Skeletal muscle tissue (tissue), 4 donors: ENCODE data around the gene PRCC. TPM values are rescaled to one million over a fixed set of nuclear protein-coding genes. Genes with fewer than 3 reads are reported as not detected.
A peak's percentile ranks its signal among the peaks of the same experiment; 100 is the strongest.

Experiments used
- H3K27ac ChIP-seq: one replicate; pipeline ENCODE4 v1.7.0; 2013; ENCODE audit warnings: mild to moderate bottlenecking, low read depth, low read length, inconsistent platforms
- H3K27me3 ChIP-seq, 3 donors: one replicate each; pipeline ENCODE4 v1.7.0; 2013; ENCODE audit warnings: low read length in 3 of 3; ENCODE audit not compliant: control insufficient read depth in 3 of 3, insufficient read depth in 3 of 3
- H3K36me3 ChIP-seq, 3 donors: one replicate each; pipeline ENCODE4 v1.7.0; 2013; ENCODE audit warnings: low read length in 3 of 3; ENCODE audit not compliant: control insufficient read depth in 3 of 3, insufficient read depth in 3 of 3
- H3K4me1 ChIP-seq, 3 donors: one replicate each; pipeline ENCODE4 v1.7.0; 2013; ENCODE audit warnings: low read length in 3 of 3, mild to moderate bottlenecking in 3 of 3; ENCODE audit not compliant: control insufficient read depth in 3 of 3, insufficient read depth in 3 of 3
- H3K4me3 ChIP-seq, 3 donors: one replicate each; pipeline ENCODE4 v1.7.0; 2013; ENCODE audit warnings: low read length in 3 of 3
- H3K9ac ChIP-seq, 3 donors: one replicate each; pipeline ENCODE4 v1.7.0; 2013; ENCODE audit warnings: low read length in 3 of 3, mild to moderate bottlenecking in 3 of 3, moderate library complexity in 2 of 3, low read depth in 1 of 3
- H3K9me3 ChIP-seq, 3 donors: one replicate each; pipeline ENCODE4 v1.7.0; 2013; ENCODE audit warnings: low read length in 3 of 3; ENCODE audit not compliant: control insufficient read depth in 3 of 3
- total RNA-seq: library from RNA; depleted of rRNA; stranded (reverse); fragments of >200 nt; gene quantifications from one replicate; pipeline ENCODE4 v1.2.3, GENCODE V29; 2014
- donor health status: Osteomylitis.

Gene PRCC
- total RNA-seq, 1 donor from 2014 or later, result 9.9 TPM

- H3K4me1 ChIP-seq, result peaks cover 26 to 30% (median 30%) of the 10 kb centered on the region in 3 donors
- H3K4me3 ChIP-seq, result no peak overlapping the region
- no peaks in the 10 kb centered on the region for H3K36me3 ChIP-seq
- H3K27me3 ChIP-seq, result peaks cover 6 to 15% (median 6%) of the 10 kb centered on the region in 3 donors
- no peak overlapping the region for H3K9ac ChIP-seq
- H3K27ac ChIP-seq, result no peak overlapping the region
- H3K9me3 ChIP-seq, result no peaks in the 10 kb centered on the region
Measured at GRCh38 chr1:156811168-156811567, 43.8 kb downstream of the PRCC start.

GRCh38 chr1:156812293-156812990, 45.1 kb downstream of the PRCC start:
- Histone ChIP-seq H3K27ac (no peak overlapping the region), H3K36me3 (no peaks in the 10 kb centered on the region), H3K9ac (no peak overlapping the region), H3K27me3 (peaks cover 6 to 15% (median 10%) of the 10 kb centered on the region in 3 donors), H3K4me3 (no peak overlapping the region), H3K4me1 (peaks cover 21 to 26% (median 23%) of the 10 kb centered on the region in 3 donors), H3K9me3 (no peaks in the 10 kb centered on the region)

- no peaks in the 10 kb centered on the region for H3K36me3 ChIP-seq
- no peaks in the 10 kb centered on the region for H3K9me3 ChIP-seq
- H3K4me1 ChIP-seq, result peaks cover 18 to 26% (median 23%) of the 10 kb centered on the region in 3 donors
- H3K4me3 ChIP-seq, result peak overlapping the region; percentile 52 to 72 (median 54)
- H3K27me3 ChIP-seq, result peaks cover 6 to 15% (median 10%) of the 10 kb centered on the region in 3 donors
- no peak overlapping the region for H3K27ac ChIP-seq
- peak overlapping the region; percentile 38 to 72 (median 43) for H3K9ac ChIP-seq
Measured at GRCh38 chr1:156813298-156813697, 46.0 kb downstream of the PRCC start.

- H3K4me3 ChIP-seq, result peak overlapping the region; percentile 52 to 72 (median 54)
- peak overlapping the region; percentile 38 to 72 (median 43) for H3K9ac ChIP-seq
- H3K4me1 ChIP-seq, result peaks cover 18 to 26% (median 23%) of the 10 kb centered on the region in 3 donors
- H3K36me3 ChIP-seq, result no peaks in the 10 kb centered on the region
- no peak overlapping the region for H3K27ac ChIP-seq
- no peaks in the 10 kb centered on the region for H3K9me3 ChIP-seq
- H3K27me3 ChIP-seq, result peaks cover 6 to 15% (median 10%) of the 10 kb centered on the region in 3 donors
Measured at GRCh38 chr1:156813750-156814570, 46.6 kb downstream of the PRCC start.

- H3K27me3 ChIP-seq, result peaks cover 6 to 15% (median 7%) of the 10 kb centered on the region in 3 donors
- H3K4me3 ChIP-seq, result peak overlapping the region in 1 of 3 donors; percentile 52
- H3K9ac ChIP-seq, result peak overlapping the region in 2 of 3 donors; percentile 38 to 72
- no peaks in the 10 kb centered on the region for H3K36me3 ChIP-seq
- no peaks in the 10 kb centered on the region for H3K9me3 ChIP-seq
- peak overlapping the region; percentile 70 for H3K27ac ChIP-seq
- peaks cover 18 to 26% (median 23%) of the 10 kb centered on the region in 3 donors for H3K4me1 ChIP-seq
Measured at GRCh38 chr1:156814571-156815260, 47.4 kb downstream of the PRCC start.

- peak overlapping the region; percentile 43 to 59 (median 54) for H3K9ac ChIP-seq
- peaks cover 6 to 15% (median 7%) of the 10 kb centered on the region in 3 donors for H3K27me3 ChIP-seq
- peaks cover 18 to 26% (median 23%) of the 10 kb centered on the region in 3 donors for H3K4me1 ChIP-seq
- peak overlapping the region; percentile 70 for H3K27ac ChIP-seq
- H3K4me3 ChIP-seq, result peak overlapping the region; percentile 32 to 65 (median 54)
- no peaks in the 10 kb centered on the region for H3K36me3 ChIP-seq
- no peaks in the 10 kb centered on the region for H3K9me3 ChIP-seq
Measured at GRCh38 chr1:156815307-156815826, 48.0 kb downstream of the PRCC start.

- Histone ChIP-seq H3K36me3 (no peaks in the 10 kb centered on the region), H3K4me1 (peaks cover 18 to 26% (median 23%) of the 10 kb centered on the region in 3 donors), H3K9me3 (no peaks in the 10 kb centered on the region), H3K9ac (peak overlapping the region; percentile 40 to 59 (median 54)), H3K27me3 (peaks cover 6 to 15% (median 7%) of the 10 kb centered on the region in 3 donors), H3K27ac (peak overlapping the region; percentile 70), H3K4me3 (peak overlapping the region; percentile 32 to 65 (median 54))
Measured at GRCh38 chr1:156815961-156816422, 48.7 kb downstream of the PRCC start.

GRCh38 chr1:156816561-156817328, 49.4 kb downstream of the PRCC start, which contains the start of gene SH2D2A:
Gene SH2D2A, minus strand, starts transcription at chr1:156816848. Its CDS starts 140 bp downstream, at chr1:156816708.
- Histone ChIP-seq H3K27me3 (peaks cover 6 to 15% (median 7%) of the 10 kb centered on the region in 3 donors), H3K4me3 (peak within 1 kb of the TSS; percentile 32 to 65 (median 54)), H3K36me3 (no peaks in the 10 kb centered on the region), H3K9me3 (no peaks in the 10 kb centered on the region), H3K4me1 (peaks cover 18 to 26% (median 23%) of the 10 kb centered on the region in 3 donors), H3K27ac (peak within 1 kb of the TSS; percentile 70), H3K9ac (peak within 1 kb of the TSS; percentile 43 to 59 (median 54))
